HG03039 (cell line): ENCODE results near the gene EFHC2.

Experiments
- ATAC-seq: cut with Tn5 transposase; IDR thresholded peaks from one replicate; pipeline ENCODE4 v1.9.1; 2021; ENCODE audit warnings: mild to moderate bottlenecking, moderate library complexity; ENCODE audit not compliant: unreplicated experiment

EFHC2 gene

GRCh38 chrX:44343412-44344141 is at the start of gene EFHC2:
EFHC2 (minus strand) TSS chrX:44343672; CDS start chrX:44343588, 84 bp downstream.
- no peak for ATAC-seq

- no peak for ATAC-seq
Measured at GRCh38 chrX:44392767-44393166, 49.3 kb upstream of the EFHC2 start.

- no peak for ATAC-seq
Measured at GRCh38 chrX:44384688-44385338, 41.3 kb upstream of the EFHC2 start.

GRCh38 chrX:44382871-44383270 is 39.4 kb upstream of the EFHC2 start:
- no peak for ATAC-seq

GRCh38 chrX:44352758-44353157 is 9.3 kb upstream of the EFHC2 start:
- ATAC-seq, result no peak

GRCh38 chrX:44349561-44349960 is 6.1 kb upstream of the EFHC2 start:
- ATAC-seq, result no peak

- ATAC-seq, result no peak
Measured at GRCh38 chrX:44344687-44345086, 1.2 kb upstream of the EFHC2 start.

GRCh38 chrX:44344194-44344593 is 722 bp upstream of the EFHC2 start:
- no peak for ATAC-seq

- ATAC-seq, result no peak
Measured at GRCh38 chrX:44342866-44343265, 606 bp downstream of the EFHC2 start.

GRCh38 chrX:44338361-44338760 is 5.1 kb downstream of the EFHC2 start:
- ATAC-seq, result no peak

- ATAC-seq, result no peak
Measured at GRCh38 chrX:44332437-44332836, 11.0 kb downstream of the EFHC2 start.

GRCh38 chrX:44330227-44330626 is 13.2 kb downstream of the EFHC2 start:
- no peak for ATAC-seq

GRCh38 chrX:44319550-44319949 is 23.9 kb downstream of the EFHC2 start:
- no peak for ATAC-seq

- no peak for ATAC-seq
Measured at GRCh38 chrX:44317181-44317580, 26.3 kb downstream of the EFHC2 start.

- no peak for ATAC-seq
Measured at GRCh38 chrX:44314808-44315207, 28.7 kb downstream of the EFHC2 start.

- ATAC-seq, result no peak
Measured at GRCh38 chrX:44314259-44314734, 29.2 kb downstream of the EFHC2 start.

GRCh38 chrX:44312421-44312820 is 31.1 kb downstream of the EFHC2 start:
- no peak for ATAC-seq

- no peak for ATAC-seq
Measured at GRCh38 chrX:44310227-44310626, 33.2 kb downstream of the EFHC2 start.

- no peak for ATAC-seq
Measured at GRCh38 chrX:44308869-44309268, 34.6 kb downstream of the EFHC2 start.

- no peak for ATAC-seq
Measured at GRCh38 chrX:44306356-44306755, 37.1 kb downstream of the EFHC2 start.

GRCh38 chrX:44305921-44306320 is 37.6 kb downstream of the EFHC2 start:
- ATAC-seq, result no peak

- no peak for ATAC-seq
Measured at GRCh38 chrX:44303119-44303518, 40.4 kb downstream of the EFHC2 start.
